ELF-1 (cell line): ENCODE measurements around the gene TTC4.

ENCODE experiments used
- DNase-seq: peaks from one replicate; pipeline ENCODE4 v3.0.0-alpha.2; 2016; ENCODE audit warnings: low read depth, low spot score

The TTC4 gene, protein sequence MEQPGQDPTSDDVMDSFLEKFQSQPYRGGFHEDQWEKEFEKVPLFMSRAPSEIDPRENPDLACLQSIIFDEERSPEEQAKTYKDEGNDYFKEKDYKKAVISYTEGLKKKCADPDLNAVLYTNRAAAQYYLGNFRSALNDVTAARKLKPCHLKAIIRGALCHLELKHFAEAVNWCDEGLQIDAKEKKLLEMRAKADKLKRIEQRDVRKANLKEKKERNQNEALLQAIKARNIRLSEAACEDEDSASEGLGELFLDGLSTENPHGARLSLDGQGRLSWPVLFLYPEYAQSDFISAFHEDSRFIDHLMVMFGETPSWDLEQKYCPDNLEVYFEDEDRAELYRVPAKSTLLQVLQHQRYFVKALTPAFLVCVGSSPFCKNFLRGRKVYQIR

DNA sequence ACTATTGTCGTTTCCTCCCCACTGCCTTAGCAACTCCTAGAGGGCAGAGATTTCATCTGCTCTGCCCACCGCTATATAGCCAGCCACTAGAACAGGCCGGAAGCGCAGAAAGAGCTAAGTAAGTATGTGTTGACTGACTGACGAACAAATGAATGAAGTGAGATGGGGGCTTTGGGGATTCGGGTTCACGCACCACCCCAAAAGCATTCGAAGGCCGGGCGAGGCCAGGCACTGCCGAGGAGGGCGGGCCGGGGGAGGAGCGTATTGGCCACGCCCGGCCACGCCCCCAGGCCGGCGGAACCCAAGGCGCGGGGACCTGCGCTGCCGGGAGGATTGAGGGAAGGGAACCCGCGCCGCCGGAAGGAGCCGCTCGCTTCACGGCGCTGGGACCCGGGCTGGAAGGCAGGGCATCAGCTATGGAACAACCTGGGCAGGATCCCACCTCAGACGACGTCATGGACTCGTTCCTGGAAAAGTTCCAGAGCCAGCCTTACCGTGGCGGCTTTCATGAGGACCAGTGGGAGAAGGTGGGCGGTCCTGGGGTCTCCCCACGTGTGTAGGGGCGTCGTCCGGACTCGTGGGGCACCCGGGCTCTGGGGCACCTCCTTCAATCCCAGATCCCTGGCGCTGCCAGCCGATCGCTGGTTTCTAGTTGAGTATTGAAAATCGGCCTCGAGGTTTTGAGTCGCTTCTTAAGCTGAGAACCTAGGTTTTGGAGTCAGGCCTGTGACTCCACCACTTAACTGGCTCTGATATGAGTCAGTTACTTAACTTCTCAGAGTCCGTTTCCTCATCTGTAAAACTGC, at the start of gene TTC4:
TSS of gene TTC4 (plus strand) at position 369 of the 806 bp plus-strand sequence. CDS start at position 417, 48 bp downstream.
- DNase-seq = peak; percentile 89

DNA sequence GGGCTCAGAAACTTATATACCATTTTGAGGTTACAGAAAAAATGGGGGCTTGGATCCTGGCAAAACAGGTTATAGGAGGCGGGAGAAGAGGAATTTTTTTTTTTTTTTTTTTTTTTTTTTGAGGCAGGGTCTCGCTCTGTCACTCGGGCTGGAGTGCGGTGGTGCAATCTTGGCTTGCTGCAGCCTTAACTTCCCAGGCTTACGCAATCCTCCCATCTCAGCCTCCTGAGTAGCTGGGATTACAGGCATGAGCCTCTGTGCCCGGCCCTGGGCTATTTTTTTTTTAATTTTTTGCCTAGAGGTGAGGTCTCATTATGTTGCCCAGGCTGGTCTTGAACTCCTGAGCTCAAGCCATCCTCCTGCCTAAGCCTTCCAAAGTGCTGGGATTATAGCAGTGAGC, 49.3 kb upstream of the TTC4 start:
- no peak for DNase-seq

DNA sequence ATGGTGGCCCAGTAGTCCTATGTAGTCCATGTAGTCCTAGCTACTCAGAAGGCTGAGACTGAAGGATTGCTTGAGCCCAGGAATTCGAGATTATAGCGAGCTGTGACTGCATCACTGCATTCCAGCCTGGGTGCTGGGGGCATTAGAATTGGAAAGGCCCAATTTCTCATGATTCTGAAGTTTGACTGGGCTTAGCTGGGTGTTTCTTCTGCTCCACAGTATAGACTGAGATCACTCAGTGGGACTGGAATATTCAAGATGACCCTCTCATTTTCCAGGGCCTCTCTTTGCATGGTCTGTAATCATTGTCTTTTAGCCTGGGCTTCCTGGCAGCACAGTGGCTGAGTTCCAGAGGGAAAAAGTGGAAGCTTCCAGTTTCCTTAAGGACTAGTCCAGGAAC, 47.9 kb upstream of the TTC4 start:
- DNase-seq = no peak

DNA sequence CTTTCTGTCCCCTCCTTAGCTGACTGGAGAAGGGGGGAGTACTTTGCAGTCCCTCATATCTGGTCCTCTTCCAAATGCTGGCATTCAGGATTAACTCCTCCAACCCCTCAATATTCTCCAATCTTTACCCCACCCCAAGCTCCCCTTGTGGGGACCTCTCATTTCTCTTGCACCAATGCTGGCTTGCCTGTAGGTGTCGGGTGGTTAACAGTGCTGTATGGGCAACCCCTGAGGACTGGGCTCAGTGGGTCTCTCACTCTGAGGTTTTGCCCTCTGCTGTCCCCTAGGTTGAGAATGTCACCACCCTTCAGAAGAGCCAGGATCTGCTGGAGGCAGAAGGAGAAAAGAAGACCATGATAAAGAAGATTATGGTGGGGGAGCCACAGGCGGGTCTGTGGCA, 47.1 kb upstream of the TTC4 start:
- no peak for DNase-seq

DNA sequence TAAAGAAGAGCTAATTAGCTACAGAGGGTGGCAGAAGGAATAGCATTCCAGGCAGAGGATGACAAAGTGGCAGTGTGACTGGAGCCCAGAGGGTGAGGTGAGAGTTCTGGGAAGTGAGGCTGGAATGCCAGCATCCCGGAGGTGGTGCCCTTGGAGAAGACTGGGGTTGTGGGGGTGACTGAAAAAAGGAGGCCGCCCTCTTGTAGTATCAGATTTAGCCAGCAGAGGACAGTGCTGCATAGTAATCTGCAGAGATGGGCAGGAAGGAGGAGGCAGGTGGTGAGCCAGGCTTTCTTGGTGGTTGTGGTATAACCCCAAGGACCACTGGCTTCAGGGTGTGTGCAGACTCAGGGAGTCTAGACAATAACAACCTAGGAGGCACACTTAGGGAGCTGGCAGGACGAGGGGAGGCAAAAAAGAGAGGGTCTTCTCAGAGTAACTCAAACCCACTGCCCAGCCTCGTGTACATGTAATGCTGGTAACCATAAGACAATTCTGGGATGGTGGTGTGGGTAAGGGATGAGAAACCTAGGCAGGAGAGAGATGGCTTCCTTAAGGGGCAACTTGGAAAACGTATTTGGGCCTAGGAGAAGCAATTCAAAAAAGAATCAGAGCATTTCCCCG, 43.6 kb upstream of the TTC4 start:
- DNase-seq = peak; percentile 79

DNA sequence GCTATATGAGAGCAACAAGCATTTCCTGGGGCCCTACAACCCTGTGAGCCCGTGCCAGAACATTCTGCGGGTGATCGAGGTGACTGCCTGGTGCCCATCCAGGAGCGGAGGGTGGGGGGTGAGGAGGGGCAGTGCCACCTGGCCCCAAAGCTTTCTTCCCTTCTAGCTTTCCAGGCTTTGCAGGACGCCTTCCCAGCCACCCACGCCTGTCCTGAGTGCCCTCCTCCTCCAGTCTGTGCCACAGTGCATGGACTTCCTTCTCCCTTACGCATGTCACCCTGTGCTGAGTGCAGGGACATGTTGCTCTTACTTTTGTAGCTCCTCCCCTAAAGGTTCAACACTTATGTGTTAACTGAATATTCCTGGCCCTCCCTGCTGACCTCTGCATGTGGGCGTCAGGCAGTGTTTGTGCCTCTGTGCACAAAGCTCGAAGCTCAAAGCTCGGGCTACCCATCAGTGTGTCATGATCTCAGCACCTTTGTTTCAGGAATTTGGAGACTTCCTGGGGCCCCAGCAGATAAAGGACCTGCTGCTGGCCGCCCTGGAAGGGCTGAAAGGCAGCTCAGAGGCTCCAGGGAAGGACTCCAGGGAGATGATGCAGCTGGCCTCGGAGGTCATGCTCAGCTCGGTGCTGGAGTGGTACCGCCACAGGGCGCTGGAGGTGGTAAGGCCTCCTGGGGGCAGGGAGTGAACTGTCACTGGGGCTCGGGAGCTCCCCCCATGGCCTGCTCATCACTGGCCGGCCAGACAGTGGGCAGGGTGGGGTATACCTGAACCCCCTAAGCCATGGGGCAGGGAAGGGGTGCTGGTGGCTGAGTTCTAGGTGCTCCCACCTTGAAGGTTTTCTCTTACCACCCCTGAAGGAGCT, 36.7 kb upstream of the TTC4 start:
- DNase-seq = no peak

DNA sequence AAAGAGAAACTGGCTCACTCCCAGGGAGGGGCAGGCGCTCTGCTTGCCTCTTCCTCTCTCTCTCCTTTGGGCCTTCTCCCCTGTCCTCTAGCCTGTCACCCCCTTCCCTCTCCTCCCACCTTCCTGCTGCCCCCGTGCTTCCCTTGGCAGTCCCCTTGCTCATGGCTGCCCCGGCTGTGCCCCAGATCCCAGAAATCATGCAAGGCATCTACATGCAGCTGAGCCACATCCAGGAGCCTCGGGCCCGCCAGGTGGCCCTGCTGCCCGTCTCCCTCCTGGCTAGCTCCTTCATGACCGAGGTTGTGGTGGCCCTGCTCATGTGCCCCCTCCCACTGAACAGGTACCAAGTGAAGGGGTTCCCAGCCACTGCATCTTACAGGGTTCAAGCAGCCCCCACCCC, 36.0 kb upstream of the TTC4 start:
- DNase-seq = no peak

DNA sequence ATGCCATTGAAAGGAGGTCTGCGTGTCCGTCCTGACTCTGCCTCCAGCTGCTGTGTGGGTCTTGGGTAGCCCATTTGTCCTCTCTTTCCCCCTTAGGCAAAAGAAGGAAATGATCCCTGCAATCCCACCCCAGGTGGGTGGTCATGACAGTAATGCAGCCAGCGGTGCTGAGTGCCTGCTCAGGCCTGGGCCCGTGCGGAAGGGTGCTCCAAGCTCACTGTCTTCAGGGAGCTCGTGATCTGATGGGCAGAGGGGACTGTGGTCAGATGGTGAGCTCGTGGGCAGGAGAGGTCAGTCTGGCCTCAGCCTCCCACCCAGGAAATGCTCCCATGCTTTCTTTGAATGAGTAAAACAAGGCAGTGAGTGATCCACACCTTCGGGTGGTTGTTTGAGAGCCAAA, 35.3 kb upstream of the TTC4 start:
- no peak for DNase-seq

DNA sequence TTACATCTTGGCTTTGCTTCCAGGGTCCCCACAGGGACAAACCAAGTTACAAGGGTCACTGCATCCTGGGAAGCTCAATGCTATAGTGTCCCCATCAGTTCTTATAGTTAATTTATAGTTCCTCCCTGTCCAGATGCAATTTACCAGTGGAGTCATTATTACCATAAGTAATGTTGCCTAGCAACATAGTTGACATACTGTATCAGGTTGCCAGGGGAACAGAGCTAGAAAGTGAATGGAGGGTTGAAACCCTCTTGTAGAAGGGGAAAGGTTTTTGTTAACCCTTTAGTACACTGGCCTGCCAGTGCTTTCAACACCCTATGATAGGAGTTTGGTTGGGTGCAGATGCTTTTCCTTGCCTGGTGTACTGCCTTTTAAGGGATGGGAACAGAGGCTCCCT, 34.3 kb upstream of the TTC4 start:
- DNase-seq = no peak

DNA sequence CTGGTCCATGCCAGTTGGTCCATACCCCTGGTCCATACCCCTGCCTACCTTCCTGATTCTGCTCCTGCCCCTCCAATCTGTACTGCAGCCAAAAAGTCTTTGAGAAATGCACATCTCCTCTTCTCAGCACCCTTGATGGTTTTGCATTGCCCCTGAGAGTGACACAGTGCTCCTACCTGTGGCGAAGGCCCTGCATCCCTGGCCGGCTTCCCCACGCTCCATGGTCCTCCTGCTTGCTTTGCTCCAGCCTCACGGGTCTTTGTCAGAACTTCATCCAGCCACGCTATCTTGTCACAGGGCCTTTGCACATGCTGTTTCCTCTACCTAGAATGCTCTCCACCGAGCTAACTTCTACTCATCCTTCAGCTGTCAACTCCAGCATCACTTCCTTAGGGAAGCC, 32.2 kb upstream of the TTC4 start:
- no peak for DNase-seq

DNA sequence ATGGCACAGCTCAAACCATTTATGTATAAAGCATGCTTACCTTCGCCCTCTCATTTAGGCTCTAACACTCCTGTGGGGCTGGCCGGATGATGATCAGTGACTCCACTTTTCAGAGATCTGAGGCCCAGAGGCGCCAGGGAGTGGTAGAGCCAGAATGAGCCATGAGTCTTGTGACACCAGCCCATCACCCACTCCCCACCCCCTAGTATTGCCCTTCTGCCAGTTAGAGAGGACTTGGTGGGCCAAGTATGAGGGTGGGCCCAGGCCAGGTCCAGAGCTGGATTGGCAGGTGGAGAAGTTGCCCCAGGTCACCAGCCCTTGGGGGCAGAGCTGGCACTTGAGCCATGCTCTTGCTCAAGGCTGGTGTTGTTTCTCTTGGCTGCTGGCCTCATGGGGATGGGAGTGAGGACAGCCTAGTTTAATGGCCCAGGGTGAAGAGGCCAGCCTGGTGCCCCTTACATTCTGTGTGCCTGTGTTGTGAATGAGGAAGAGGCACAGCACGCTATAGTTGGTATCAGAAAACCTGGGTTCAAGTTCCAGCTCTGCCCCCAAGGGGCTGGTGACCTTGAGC, 30.2 kb upstream of the TTC4 start:
- no peak for DNase-seq

DNA sequence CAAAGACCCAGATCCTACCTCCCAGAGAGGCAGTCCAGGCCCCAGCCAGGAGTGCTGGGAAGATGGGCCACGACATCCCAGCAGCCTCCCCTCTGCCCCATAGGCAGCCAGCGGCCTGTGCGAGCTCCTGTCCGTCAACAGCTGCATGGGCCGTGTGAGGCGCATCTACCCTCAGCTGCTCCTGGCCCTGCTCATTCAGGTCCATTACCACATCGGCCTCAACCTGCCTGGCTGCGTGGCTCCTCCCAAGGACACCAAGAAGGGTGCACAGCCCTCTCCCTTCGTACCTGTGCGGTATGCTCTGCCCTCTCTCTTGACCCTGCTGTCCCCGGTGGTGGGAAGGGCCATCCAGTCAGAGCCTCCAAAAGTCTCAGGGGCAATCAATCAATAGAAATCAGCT, 29.5 kb upstream of the TTC4 start:
- no peak for DNase-seq

DNA sequence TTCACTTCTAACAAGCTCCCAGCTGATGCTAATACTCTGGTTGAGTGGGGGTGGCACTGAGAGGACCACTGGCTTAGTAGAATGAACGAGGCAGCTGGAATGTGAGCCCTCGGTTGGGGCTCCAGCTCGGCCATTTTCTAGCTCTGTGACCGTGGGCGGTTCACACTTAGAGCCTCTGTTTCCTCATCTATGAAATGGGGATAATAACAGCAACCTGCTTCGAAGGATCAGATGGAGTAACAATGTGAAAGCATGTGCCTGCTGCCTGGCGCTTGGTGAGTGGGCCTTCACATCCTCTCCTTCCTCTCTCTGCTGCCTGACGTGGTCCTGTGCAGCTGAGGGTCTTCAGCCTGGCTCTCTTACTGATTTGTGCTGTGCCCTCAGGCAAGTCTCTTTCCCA, 20.9 kb upstream of the TTC4 start:
- no peak for DNase-seq

DNA sequence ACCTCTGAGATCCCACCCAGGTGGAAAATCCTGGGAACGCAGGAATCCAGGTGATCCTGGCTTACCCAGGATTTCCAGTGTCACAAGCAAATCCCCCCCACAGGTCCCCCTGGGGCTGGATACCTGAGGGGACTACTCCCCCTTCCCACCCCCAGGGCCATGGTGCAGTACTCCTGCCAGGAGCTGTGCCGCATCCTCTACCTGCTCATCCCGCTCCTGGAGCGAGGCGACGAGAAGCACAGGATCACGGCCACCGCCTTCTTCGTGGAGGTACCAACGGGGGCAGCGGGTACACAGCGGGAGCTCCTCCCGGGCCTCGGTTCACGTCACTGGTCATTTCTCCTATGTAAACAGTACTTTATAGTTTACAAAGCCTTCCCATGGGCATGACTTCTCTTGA, 20.4 kb upstream of the TTC4 start:
- DNase-seq = no peak

DNA sequence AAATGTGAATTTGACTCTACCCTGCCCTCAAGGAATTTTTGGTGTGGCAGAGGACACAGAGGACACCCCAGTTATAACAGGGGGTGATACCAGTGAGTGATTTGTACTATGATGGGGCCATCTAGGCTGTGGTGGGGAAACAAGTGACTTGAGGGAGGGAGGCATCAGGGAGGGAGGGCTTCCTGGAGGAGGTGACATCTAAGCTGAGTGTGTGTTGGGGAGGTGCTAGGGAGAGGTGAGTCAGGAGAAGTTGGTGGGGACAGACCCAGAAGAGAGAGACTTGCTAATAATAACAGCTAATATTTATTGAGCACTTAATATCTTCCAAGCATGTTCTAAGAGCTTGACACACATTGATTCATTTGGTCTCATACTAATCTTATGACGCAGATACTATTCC, 19.9 kb upstream of the TTC4 start:
- DNase-seq = no peak

DNA sequence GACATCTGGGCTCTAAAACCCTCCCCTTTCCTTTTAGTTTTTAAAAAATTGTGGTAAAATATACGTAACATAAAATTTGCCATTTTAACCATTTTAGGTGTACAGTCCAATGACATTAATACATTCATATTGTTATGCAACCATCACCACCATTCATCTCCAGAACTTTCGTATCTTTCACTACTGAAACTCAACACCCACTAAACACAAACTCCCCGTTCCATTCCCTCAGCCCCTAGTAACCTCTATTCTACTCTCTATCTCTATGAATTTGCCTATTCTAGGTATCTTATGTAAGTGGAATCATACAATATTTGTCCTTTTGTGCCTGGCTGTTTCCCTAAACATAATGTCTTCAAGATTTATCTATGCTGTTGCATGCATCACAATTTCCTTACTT, 19.4 kb upstream of the TTC4 start:
- no peak for DNase-seq

DNA sequence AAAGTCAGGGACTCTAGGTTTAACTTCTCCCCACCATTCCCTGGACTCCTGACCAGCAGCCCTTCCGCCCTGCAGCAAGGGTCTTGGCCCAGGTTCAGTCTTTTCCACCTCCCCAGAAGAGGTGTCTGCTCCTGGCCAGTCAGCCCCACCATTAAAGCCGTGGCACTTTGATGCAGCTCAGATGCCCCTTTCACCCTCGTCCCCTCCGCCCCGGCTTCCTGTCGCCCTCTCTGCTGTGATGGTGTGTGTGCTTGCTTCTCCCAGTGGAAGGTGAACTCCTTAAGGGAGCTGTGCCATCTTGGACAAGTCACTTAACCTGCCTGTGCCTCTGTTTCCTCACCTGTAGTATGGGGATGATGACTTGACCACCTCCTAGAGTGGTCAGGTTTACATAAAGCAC, 17.8 kb upstream of the TTC4 start:
- DNase-seq = no peak

DNA sequence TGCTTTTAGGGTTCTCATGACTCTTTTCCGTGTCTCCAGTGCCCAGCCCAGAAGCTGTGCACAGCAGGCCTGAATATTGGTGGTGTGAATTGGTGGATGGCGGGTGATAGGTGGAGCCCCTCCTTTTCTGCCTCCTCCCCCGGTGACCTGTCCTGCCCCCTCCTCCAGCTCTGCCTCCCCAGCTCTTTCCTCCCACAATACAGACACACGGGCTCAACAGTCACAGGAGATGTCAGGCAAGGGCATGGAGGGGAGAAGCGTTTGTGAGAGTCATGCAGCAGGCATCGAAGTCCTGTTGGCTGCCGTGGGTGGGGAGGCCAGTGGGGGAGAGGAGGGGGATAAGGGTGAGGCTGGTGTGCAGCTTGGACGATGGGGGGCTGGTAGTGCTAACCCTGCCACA, 17.3 kb upstream of the TTC4 start:
- no peak for DNase-seq

DNA sequence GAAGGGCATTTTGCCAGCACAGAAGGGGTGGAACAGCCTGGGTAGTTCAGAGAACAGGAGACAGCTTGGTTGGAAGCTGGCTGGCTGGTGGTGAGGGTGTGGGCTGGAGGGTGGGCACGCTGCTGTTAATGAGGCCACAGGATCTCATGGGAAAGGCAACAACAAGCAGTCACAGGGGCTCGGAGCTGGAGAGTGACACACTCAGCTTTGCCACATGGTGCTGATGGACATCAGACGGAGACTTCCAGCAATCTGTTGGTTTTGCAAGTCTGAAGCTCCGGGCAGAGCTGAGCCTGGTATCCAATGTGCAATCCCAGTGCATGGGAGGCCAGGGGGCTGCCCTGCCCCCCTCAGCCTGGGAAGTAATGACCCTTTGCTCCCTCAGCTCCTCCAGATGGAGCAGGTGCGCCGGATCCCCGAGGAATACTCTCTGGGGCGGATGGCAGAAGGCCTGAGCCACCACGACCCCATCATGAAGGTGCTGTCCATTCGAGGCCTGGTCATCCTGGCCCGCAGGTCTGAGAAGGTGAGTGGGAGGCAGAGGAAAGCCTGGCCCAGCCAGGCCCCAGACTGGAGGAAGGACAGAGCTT, 15.6 kb upstream of the TTC4 start:
- DNase-seq = no peak

DNA sequence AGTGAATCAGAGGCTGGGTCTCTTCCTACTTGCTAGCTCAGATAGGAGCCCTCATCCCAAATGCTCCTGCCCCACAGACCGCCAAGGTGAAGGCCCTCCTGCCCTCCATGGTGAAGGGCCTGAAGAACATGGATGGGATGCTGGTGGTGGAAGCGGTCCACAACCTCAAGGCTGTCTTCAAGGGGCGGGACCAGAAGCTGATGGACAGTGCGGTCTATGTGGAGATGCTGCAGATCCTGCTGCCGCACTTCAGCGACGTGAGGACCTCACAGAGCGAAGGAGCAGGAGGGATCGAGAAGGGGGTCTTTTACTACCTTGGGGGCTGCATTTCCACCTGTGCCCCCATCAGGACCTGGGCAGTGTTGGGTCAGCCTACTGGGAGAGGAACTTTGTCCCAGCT, 14.6 kb upstream of the TTC4 start:
- DNase-seq = no peak

DNA sequence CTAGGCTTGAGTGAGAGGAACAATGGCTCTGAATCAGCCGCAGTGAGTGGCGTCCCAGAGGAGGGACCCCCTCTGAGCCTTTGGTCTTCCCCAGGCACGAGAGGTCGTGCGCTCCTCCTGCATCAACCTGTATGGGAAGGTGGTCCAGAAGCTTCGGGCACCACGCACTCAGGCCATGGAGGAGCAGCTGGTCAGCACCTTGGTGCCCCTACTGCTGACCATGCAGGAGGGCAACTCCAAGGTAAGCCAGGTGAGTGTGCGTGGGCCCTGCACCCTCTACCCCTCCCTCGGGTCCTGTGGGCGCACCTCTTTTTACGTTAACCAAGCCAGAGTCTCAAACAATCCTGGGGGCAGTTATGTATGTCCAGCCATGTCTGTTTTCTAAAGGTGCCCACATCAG, 13.7 kb upstream of the TTC4 start:
- DNase-seq = no peak
